ENCODE data around the gene TSSK3.

DNA sequence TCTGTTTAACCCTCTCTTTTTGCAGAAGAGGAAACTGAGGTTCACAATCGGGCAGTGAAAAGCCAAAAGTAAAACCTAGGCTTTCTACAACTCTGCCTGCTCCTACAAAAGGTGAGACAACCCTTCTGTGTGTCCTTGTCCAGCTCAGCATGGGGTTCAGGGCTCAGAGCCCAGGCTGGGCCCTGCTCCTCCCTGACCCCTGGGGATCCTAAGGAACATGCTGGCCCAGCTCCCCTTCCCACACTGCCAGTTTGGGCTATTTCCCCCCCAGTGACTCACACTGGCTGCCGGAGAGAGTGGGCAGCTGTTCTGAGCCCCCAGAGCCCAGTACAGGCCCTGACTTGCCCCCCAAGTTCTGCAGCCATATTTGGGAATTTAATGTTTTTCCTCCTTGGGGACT lies 8.9 kb upstream of the TSSK3 start:
- TF ChIP-seq POLR2A (IDR thresholded peaks at IDR 0.05; ENCODE audit: control extremely low read depth in 1 of 2, low read depth in 2 of 2, low read length in 2 of 2) = no peak
- TF ChIP-seq CBX8 (IDR thresholded peaks at IDR 0.05; ENCODE audit: borderline replicate concordance, low read depth, low read length) = no peak
- no peak for TF ChIP-seq TAF1 (IDR thresholded peaks at IDR 0.05; ENCODE audit: low read depth, low read length)
- TF ChIP-seq, protein P1, sequence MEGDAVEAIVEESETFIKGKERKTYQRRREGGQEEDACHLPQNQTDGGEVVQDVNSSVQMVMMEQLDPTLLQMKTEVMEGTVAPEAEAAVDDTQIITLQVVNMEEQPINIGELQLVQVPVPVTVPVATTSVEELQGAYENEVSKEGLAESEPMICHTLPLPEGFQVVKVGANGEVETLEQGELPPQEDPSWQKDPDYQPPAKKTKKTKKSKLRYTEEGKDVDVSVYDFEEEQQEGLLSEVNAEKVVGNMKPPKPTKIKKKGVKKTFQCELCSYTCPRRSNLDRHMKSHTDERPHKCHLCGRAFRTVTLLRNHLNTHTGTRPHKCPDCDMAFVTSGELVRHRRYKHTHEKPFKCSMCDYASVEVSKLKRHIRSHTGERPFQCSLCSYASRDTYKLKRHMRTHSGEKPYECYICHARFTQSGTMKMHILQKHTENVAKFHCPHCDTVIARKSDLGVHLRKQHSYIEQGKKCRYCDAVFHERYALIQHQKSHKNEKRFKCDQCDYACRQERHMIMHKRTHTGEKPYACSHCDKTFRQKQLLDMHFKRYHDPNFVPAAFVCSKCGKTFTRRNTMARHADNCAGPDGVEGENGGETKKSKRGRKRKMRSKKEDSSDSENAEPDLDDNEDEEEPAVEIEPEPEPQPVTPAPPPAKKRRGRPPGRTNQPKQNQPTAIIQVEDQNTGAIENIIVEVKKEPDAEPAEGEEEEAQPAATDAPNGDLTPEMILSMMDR (IDR thresholded peaks at IDR 0.05; ENCODE audit: control extremely low read depth in 1 of 3, insufficient read depth in 1 of 3, low read depth in 1 of 3, low read length in 3 of 3) = no peak
- TF ChIP-seq, protein P2, sequence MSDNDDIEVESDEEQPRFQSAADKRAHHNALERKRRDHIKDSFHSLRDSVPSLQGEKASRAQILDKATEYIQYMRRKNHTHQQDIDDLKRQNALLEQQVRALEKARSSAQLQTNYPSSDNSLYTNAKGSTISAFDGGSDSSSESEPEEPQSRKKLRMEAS (IDR thresholded peaks at IDR 0.05) = no peak
- TF ChIP-seq POLR2AphosphoS5 (IDR thresholded peaks at IDR 0.05; ENCODE audit: low read depth, low read length) = no peak
- no peak for TF ChIP-seq CEBPB (IDR thresholded peaks at IDR 0.05; ENCODE audit: low read depth, low read length)
- TF ChIP-seq, protein P3, sequence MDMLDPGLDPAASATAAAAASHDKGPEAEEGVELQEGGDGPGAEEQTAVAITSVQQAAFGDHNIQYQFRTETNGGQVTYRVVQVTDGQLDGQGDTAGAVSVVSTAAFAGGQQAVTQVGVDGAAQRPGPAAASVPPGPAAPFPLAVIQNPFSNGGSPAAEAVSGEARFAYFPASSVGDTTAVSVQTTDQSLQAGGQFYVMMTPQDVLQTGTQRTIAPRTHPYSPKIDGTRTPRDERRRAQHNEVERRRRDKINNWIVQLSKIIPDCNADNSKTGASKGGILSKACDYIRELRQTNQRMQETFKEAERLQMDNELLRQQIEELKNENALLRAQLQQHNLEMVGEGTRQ (IDR thresholded peaks at IDR 0.05; ENCODE audit: low read length) = no peak
- no peak for TF ChIP-seq JUN (IDR thresholded peaks at IDR 0.05; ENCODE audit: low read depth, low read length)
- no peak for TF ChIP-seq CREB1 (IDR thresholded peaks at IDR 0.05)
- no peak for TF ChIP-seq TEAD4 (IDR thresholded peaks at IDR 0.05; ENCODE audit: low read depth, low read length)
- no peak for TF ChIP-seq HDAC2 (IDR thresholded peaks at IDR 0.05; ENCODE audit: borderline replicate concordance in 1 of 2, low read depth in 2 of 2, low read length in 2 of 2)
- no peak for TF ChIP-seq CHD1 (IDR thresholded peaks at IDR 0.05; ENCODE audit: low read depth, low read length)

All from H1 (cell line).